SJCRH30 (cell line): Measurements from ENCODE around the gene VWF. TPM values are rescaled to one million over a fixed set of nuclear protein-coding genes. Genes with fewer than 3 reads are reported as not detected.

Experiments used
- DNase-seq, 2 experiments: peaks; one replicate each; pipeline ENCODE4 v3.0.0-alpha.2; 2015 to 2020
- H3K27ac ChIP-seq: fragments of 250-450 bp; sonication (Bioruptor Pico); 2 replicates; pipeline ENCODE4 v1.5.1; 2020; ENCODE audit warnings: mild to moderate bottlenecking, moderate library complexity
- H3K27me3 ChIP-seq: fragments of 250-450 bp; sonication (Bioruptor Pico); 2 replicates; pipeline ENCODE4 v1.5.1; 2020; ENCODE audit warnings: mild to moderate bottlenecking, moderate library complexity
- H3K36me3 ChIP-seq: fragments of 250-450 bp; sonication (Bioruptor Pico); 2 replicates; pipeline ENCODE4 v1.5.1; 2020; ENCODE audit warnings: mild to moderate bottlenecking, moderate library complexity
- H3K4me1 ChIP-seq: fragments of 250-450 bp; sonication (Bioruptor Pico); 2 replicates; pipeline ENCODE4 v1.5.1; 2020; ENCODE audit warnings: mild to moderate bottlenecking, moderate library complexity
- H3K4me3 ChIP-seq: fragments of 250-450 bp; sonication (Bioruptor Pico); 2 replicates; pipeline ENCODE4 v1.5.1; 2020; ENCODE audit warnings: mild to moderate bottlenecking, moderate library complexity
- H3K9me3 ChIP-seq: fragments of 250-450 bp; sonication (Bioruptor Pico); replicated peaks from 2 replicates; pipeline ENCODE4 v1.5.1; 2020; ENCODE audit warnings: mild to moderate bottlenecking, moderate library complexity
- total RNA-seq: library from RNA; depleted of rRNA; stranded (reverse); fragments of >200 nt; shearing (Covaris generic); gene quantifications from 2 replicates; pipeline ENCODE4 v1.2.3, GENCODE V29; 2014

Gene VWF
- total RNA-seq, 1 experiment from 2014 or later, result 0.73 TPM

GRCh38 chr12:6057700-6058099 lies 66.8 kb downstream of the VWF start:
- Histone ChIP-seq H3K4me3 (no peak overlapping the region), H3K36me3 (no peaks in the 10 kb centered on the region), H3K27me3 (peaks cover 7% of the 10 kb centered on the region), H3K27ac (no peak overlapping the region), H3K4me1 (no peaks in the 10 kb centered on the region), H3K9me3 (no peaks in the 10 kb centered on the region; the same call in 1 of the 2 replicates)
- DNase-seq, result no peak

DNA sequence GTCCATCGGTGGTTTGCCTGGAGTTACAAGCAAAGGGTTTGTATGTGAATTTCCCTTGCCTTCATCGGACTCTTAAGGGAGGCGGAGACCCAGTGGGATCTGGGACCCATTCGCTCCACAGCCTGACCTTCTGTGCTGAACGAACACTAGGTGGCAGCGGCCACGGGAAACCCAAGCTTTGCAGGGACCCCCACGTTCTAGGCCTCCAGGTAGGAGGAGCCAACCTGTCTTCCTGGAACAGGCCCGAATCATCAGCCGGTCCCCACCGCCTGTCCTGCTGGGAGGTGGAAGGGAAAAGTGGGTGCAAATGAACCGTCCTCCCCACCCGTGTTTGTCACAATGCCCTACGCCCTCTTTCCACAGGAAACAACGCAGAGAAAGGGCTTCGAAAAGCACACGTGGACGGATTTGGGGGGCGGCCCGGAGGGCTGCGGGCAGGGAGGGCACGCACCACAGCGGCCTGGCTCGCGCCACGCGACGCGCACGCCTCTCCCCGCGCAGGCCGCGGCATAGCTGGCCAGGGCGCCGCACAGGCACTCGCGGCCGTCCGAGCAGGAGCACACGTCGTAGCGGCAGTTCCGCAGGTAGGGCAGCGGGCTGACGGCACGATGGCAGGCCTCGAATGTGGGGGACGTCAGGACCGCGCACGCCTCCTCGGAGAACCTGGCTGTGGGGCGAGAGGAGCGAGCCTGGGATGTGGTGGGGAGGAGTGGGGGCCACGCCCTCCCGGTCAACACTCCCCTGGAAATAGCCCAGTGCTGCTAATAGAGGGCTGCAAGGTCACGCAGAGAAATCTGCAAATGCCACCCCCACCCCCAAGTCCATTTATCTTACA lies 67.8 kb downstream of the VWF start:
- H3K4me1 ChIP-seq, result no peaks in the 10 kb centered on the region
- H3K4me3 ChIP-seq, result no peak overlapping the region
- no peaks in the 10 kb centered on the region; the same call in 1 of the 2 replicates for H3K9me3 ChIP-seq
- H3K27ac ChIP-seq, result no peak overlapping the region
- peak in 1 of 2 experiments; percentile 33 for DNase-seq
- H3K27me3 ChIP-seq, result peaks cover 6% of the 10 kb centered on the region; the same call in 1 of the 2 replicates
- H3K36me3 ChIP-seq, result no peaks in the 10 kb centered on the region

- Histone ChIP-seq H3K27ac (no peak overlapping the region), H3K9me3 (no peaks in the 10 kb centered on the region), H3K36me3 (no peaks in the 10 kb centered on the region), H3K4me1 (no peaks in the 10 kb centered on the region), H3K27me3 (no peaks in the 10 kb centered on the region), H3K4me3 (no peak overlapping the region)
- no peak for DNase-seq
Observed at GRCh38 chr12:6053541-6053940, 70.9 kb downstream of the VWF start.

GRCh38 chr12:6052940-6053329 lies 71.5 kb downstream of the VWF start:
- H3K27ac ChIP-seq, result no peak overlapping the region
- no peaks in the 10 kb centered on the region for H3K27me3 ChIP-seq
- no peak for DNase-seq

DNA sequence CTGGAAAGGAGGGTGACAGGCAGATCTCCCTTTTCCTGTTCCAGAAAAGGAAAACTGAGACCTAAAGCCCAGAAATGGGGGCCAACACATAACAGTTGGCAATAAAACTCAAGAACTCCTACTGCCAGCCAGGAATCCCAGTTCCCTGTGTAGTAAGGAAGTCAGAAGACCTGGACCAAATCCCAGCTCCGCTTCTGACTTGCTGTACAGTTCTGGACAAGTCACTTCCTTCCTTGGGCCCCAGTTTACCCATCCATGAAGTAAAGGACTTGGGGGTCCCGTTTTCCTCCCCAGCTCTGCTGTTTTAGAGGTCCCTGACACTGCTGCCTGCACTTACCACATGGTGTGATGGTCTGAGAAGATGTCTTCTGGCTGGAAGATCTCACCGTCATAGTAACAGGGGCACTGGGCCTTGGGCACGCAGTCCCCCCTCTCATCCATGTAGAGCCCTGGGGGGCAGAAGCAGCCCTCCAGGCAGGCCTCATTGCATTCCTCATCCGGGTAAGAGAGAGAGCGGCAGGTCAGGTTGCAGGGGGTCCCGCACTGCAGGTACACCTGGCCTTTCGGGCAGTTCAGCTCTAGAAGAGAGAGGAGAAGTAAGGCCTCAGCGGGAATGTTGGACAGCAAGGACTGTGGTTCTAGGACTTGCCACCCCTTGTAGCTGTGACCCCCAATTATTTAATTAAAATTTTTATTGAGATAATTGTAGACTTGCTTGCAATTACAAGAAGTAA lies 72.1 kb downstream of the VWF start:
- no peaks in the 10 kb centered on the region for H3K36me3 ChIP-seq
- no peak overlapping the region for H3K4me3 ChIP-seq
- no peaks in the 10 kb centered on the region for H3K27me3 ChIP-seq
- no peak overlapping the region for H3K27ac ChIP-seq
- no peak for DNase-seq
- no peaks in the 10 kb centered on the region for H3K9me3 ChIP-seq
- no peaks in the 10 kb centered on the region for H3K4me1 ChIP-seq

More at GRCh38 chr12:6052940-6053329, 71.5 kb downstream of the VWF start:
- no peak overlapping the region for H3K4me3 ChIP-seq
- H3K9me3 ChIP-seq, result no peaks in the 10 kb centered on the region
- no peaks in the 10 kb centered on the region for H3K4me1 ChIP-seq
- H3K36me3 ChIP-seq, result no peaks in the 10 kb centered on the region

- Histone ChIP-seq H3K9me3 (no peaks in the 10 kb centered on the region), H3K4me1 (no peaks in the 10 kb centered on the region), H3K27me3 (0 out of 2 replicates have a peak, but pooled peaks cover 4% of the 10 kb centered on the region), H3K4me3 (no peak overlapping the region), H3K27ac (no peak overlapping the region), H3K36me3 (no peaks in the 10 kb centered on the region)
- DNase-seq, result no peak
Observed at GRCh38 chr12:6049992-6050391, 74.5 kb downstream of the VWF start.

DNA sequence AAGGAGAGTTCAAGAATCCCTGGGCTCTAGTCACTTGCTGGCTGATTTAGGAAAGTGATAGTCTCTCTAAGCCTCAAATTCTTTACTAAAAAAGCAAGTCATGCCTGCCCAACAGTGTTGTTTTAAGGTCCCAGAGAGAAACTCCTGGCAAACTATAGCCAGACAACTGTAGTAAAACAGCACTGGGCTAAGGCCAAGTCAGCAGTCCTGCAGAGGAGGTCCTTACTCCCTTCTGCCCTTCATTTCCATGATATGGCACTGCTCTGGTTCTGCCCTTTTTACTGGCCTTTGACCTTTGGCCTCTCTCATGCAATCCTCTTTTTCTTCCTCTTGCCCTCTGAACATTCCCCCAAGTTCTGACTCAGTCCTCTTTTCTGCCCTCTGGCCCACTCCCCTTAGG lies 74.9 kb downstream of the VWF start:
- H3K4me1 ChIP-seq, result no peaks in the 10 kb centered on the region
- H3K27ac ChIP-seq, result no peak overlapping the region
- H3K4me3 ChIP-seq, result no peak overlapping the region
- H3K36me3 ChIP-seq, result no peaks in the 10 kb centered on the region
- DNase-seq, result no peak
- no peaks in the 10 kb centered on the region for H3K9me3 ChIP-seq
- 0 out of 2 replicates have a peak, but pooled peaks cover 5% of the 10 kb centered on the region for H3K27me3 ChIP-seq

GRCh38 chr12:6047249-6048237 lies 76.9 kb downstream of the VWF start:
- no peaks in the 10 kb centered on the region for H3K9me3 ChIP-seq
- no peaks in the 10 kb centered on the region for H3K36me3 ChIP-seq
- H3K27me3 ChIP-seq, result 0 out of 2 replicates have a peak, but pooled peaks cover 5% of the 10 kb centered on the region
- H3K27ac ChIP-seq, result no peak overlapping the region
- H3K4me1 ChIP-seq, result no peaks in the 10 kb centered on the region
- no peak overlapping the region for H3K4me3 ChIP-seq
- DNase-seq, result no peak

DNA sequence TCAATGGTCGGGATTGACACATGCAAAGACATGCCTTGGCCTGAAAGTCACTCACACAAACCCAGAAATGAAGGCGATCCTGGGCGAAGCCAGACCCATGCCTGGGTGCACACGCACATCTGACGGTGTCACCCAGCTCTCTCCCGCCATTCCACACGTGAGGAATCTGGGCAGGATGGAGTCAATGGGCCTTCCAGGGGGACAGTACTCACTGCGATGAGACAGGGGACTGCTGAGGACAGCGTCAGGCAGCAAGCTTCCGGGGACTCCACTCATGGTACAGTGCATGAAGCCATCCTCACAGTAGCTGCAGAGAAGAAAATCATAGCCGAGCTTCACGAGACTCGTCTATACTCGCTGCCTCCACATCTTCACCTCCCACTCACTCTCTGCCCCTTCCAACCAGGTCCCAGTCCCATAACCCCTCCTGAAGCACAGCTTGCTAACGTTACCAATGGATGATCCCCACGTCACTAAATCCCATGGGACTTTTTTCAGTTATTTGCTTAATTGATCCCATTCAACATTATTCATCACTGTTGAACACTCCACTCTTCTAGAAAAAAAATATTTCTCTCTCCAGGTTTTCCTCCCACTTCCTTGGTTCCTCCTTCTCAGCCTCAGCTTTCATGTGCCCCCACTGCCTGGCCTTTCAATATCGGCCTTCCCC lies 77.8 kb downstream of the VWF start:
- no peak for DNase-seq
- no peak overlapping the region for H3K27ac ChIP-seq
- no peak overlapping the region for H3K4me3 ChIP-seq
- H3K9me3 ChIP-seq, result no peaks in the 10 kb centered on the region
- no peaks in the 10 kb centered on the region for H3K4me1 ChIP-seq
- H3K36me3 ChIP-seq, result no peaks in the 10 kb centered on the region
- 0 out of 2 replicates have a peak, but pooled peaks cover 5% of the 10 kb centered on the region for H3K27me3 ChIP-seq

GRCh38 chr12:6045438-6045837 lies 79.0 kb downstream of the VWF start:
- no peak for DNase-seq

DNA sequence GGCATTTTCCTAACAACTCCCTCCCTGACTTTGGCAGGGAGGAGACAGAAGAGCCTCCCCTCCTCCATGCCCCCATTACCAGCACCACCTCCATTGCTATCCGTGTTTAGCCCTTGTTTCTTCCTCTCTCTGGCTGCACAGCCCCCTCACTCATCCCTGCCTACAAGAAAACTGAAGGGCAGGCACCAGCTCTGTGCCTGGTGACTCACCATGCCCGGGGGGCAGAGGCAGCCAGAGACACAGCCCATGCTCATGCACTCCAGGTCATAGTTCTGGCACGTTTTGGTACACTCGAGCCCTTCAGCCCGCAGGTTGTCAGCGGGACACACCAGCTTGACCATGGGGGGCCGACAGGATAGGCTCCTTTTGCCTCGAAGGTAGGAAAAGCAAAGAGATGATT lies 80.4 kb downstream of the VWF start:
- Histone ChIP-seq H3K4me1 (no peaks in the 10 kb centered on the region), H3K27me3 (0 out of 2 replicates have a peak, but pooled peaks cover 5% of the 10 kb centered on the region), H3K9me3 (no peaks in the 10 kb centered on the region), H3K27ac (no peak overlapping the region), H3K4me3 (no peak overlapping the region), H3K36me3 (no peaks in the 10 kb centered on the region)
- DNase-seq, result no peak

More at GRCh38 chr12:6045438-6045837, 79.0 kb downstream of the VWF start:
- Histone ChIP-seq H3K27me3 (0 out of 2 replicates have a peak, but pooled peaks cover 5% of the 10 kb centered on the region), H3K4me1 (no peaks in the 10 kb centered on the region), H3K9me3 (no peaks in the 10 kb centered on the region), H3K36me3 (no peaks in the 10 kb centered on the region), H3K4me3 (no peak overlapping the region), H3K27ac (no peak overlapping the region)

- Histone ChIP-seq H3K27ac (no peak overlapping the region), H3K4me1 (no peaks in the 10 kb centered on the region)
Observed at GRCh38 chr12:6042446-6042845, 82.0 kb downstream of the VWF start.

GRCh38 chr12:6041891-6042290 lies 82.6 kb downstream of the VWF start:
- Histone ChIP-seq H3K4me1 (no peaks in the 10 kb centered on the region), H3K27me3 (0 out of 2 replicates have a peak, but pooled peaks cover 5% of the 10 kb centered on the region), H3K27ac (no peak overlapping the region), H3K4me3 (no peak overlapping the region), H3K9me3 (no peaks in the 10 kb centered on the region), H3K36me3 (no peaks in the 10 kb centered on the region)
- DNase-seq, result no peak

More at GRCh38 chr12:6042446-6042845, 82.0 kb downstream of the VWF start:
- no peaks in the 10 kb centered on the region for H3K36me3 ChIP-seq
- no peak overlapping the region for H3K4me3 ChIP-seq
- no peak for DNase-seq
- H3K9me3 ChIP-seq, result no peaks in the 10 kb centered on the region
- 0 out of 2 replicates have a peak, but pooled peaks cover 5% of the 10 kb centered on the region for H3K27me3 ChIP-seq

GRCh38 chr12:6040815-6041214 lies 83.7 kb downstream of the VWF start:
- no peak for DNase-seq
- 0 out of 2 replicates have a peak, but pooled peaks cover 5% of the 10 kb centered on the region for H3K27me3 ChIP-seq
- H3K36me3 ChIP-seq, result no peaks in the 10 kb centered on the region
- H3K9me3 ChIP-seq, result no peaks in the 10 kb centered on the region
- no peak overlapping the region for H3K4me3 ChIP-seq
- H3K4me1 ChIP-seq, result no peaks in the 10 kb centered on the region
- H3K27ac ChIP-seq, result no peak overlapping the region
